HEK293 (cell line): Measurements from ENCODE around the gene MRRF.

ENCODE experiments used
- CTCF ChIA-PET: fragments of 350-600 bp; formaldehyde crosslinking; extraction: SDS; loops from one replicate; lab custom pipeline; 2021; ENCODE audit warnings: antibody characterized with exemption; lab: Yijun Ruan, JAX
- POLR2A ChIA-PET: fragments of 300-600 bp; formaldehyde crosslinking; extraction: SDS; loops from one replicate; lab custom pipeline; 2020; ENCODE audit warnings: antibody characterized with exemption, inconsistent platforms; lab: Yijun Ruan, JAX
- H3K27ac ChIP-seq: fragments of 200-500 bp; sonication (Bioruptor generic); 2 replicates; pipeline ENCODE4 v1.5.1; 2014; ENCODE audit warnings: low read depth, low read length, control low read depth, inconsistent platforms; ENCODE audit errors: extremely low read depth
- H3K36me3 ChIP-seq, 2 experiments: fragments of 200-500 bp in 1 of 2; sonication (Bioruptor generic) in 1 of 2; 1 replicate in 1 of 2; 2 replicates in 1 of 2; pipeline ENCODE4 v1.5.1; 2014 to 2017; ENCODE audit warnings: inconsistent platforms in 2 of 2, low read length in 2 of 2; ENCODE audit not compliant: control insufficient read depth in 2 of 2, insufficient read depth in 1 of 2
- H3K4me1 ChIP-seq: fragments of 200-500 bp; sonication (Bioruptor generic); 2 replicates; pipeline ENCODE4 v1.5.1; 2014; ENCODE audit warnings: mild to moderate bottlenecking, low read length, inconsistent platforms; ENCODE audit not compliant: control insufficient read depth, insufficient read depth
- H3K4me3 ChIP-seq: 2 replicates; pipeline ENCODE4 v1.5.1; 2011; ENCODE audit warnings: low read depth, mild to moderate bottlenecking, control low read depth, low read length, moderate library complexity
- H3K9me3 ChIP-seq: fragments of 200-500 bp; sonication (Bioruptor generic); 2 replicates; pipeline ENCODE4 v1.5.1; 2014; ENCODE audit warnings: low read depth, low read length, inconsistent platforms; ENCODE audit not compliant: control insufficient read depth, insufficient read depth
- FEZF1 ChIP-seq: fragments of 450-650 bp; formaldehyde crosslinking; IDR thresholded peaks from 2 replicates; pipeline ENCODE4 v1.5.1; 2016; ENCODE audit warnings: missing biosample characterization, missing genetic modification characterization
- GLI4 ChIP-seq: fragments of 450-650 bp; formaldehyde crosslinking; IDR thresholded peaks from 2 replicates; pipeline ENCODE4 v1.5.1; 2016; ENCODE audit warnings: missing biosample characterization, missing genetic modification characterization
- GLIS1 ChIP-seq: fragments of 450-650 bp; formaldehyde crosslinking; IDR thresholded peaks from 2 replicates; pipeline ENCODE4 v1.5.1; 2016; ENCODE audit warnings: missing biosample characterization, missing genetic modification characterization
- HOXA7 ChIP-seq: sonication (generic); formaldehyde crosslinking; IDR thresholded peaks from 2 replicates; pipeline ENCODE4 v1.8.1; 2022; ENCODE audit warnings: missing genetic modification reagents, borderline replicate concordance
- KLF10 ChIP-seq: fragments of 450-650 bp; IDR thresholded peaks from 2 replicates; pipeline ENCODE4 v1.5.1; 2018; ENCODE audit warnings: missing biosample characterization, mild to moderate bottlenecking, missing genetic modification characterization
- PATZ1 ChIP-seq: fragments of 450-650 bp; formaldehyde crosslinking; IDR thresholded peaks from 2 replicates; pipeline ENCODE4 v1.5.1; 2016; ENCODE audit warnings: missing biosample characterization, missing genetic modification characterization
- PRDM10 ChIP-seq: fragments of 450-650 bp; formaldehyde crosslinking; IDR thresholded peaks from 2 replicates; pipeline ENCODE4 v1.5.1; 2016; ENCODE audit warnings: missing biosample characterization, missing genetic modification characterization
- TRIM28 ChIP-seq: IDR thresholded peaks from 2 replicates; pipeline ENCODE4 v1.6.1; 2011; ENCODE audit warnings: low read length, control low read depth, borderline replicate concordance
- ZBTB7A ChIP-seq: fragments of 450-650 bp; formaldehyde crosslinking; IDR thresholded peaks from 2 replicates; pipeline ENCODE4 v1.5.1; 2016; ENCODE audit warnings: low read depth, missing biosample characterization, missing genetic modification characterization
- ZFHX2 ChIP-seq: fragments of 450-650 bp; formaldehyde crosslinking; conservative IDR thresholded peaks from 2 replicates; pipeline ENCODE4 v1.5.1; 2016; ENCODE audit warnings: missing biosample characterization, missing genetic modification characterization
- ZNF239 ChIP-seq: fragments of 450-650 bp; formaldehyde crosslinking; IDR thresholded peaks from 2 replicates; pipeline ENCODE4 v1.5.1; 2016; ENCODE audit warnings: missing biosample characterization, missing genetic modification characterization
- ZNF302 ChIP-seq: fragments of 450-650 bp; formaldehyde crosslinking; IDR thresholded peaks from 2 replicates; pipeline ENCODE4 v1.5.1; 2016; ENCODE audit warnings: missing biosample characterization, missing genetic modification characterization, low read depth
- ZNF335 ChIP-seq: fragments of 450-650 bp; formaldehyde crosslinking; conservative IDR thresholded peaks from 2 replicates; pipeline ENCODE4 v1.5.1; 2016; ENCODE audit warnings: missing biosample characterization, missing genetic modification characterization
- ZNF37A ChIP-seq: fragments of 450-650 bp; IDR thresholded peaks from 2 replicates; pipeline ENCODE4 v1.5.1; 2018; ENCODE audit warnings: missing biosample characterization, missing genetic modification characterization
- ZNF623 ChIP-seq: fragments of 450-650 bp; formaldehyde crosslinking; IDR thresholded peaks from 2 replicates; pipeline ENCODE4 v1.5.1; 2016; ENCODE audit warnings: missing biosample characterization, missing genetic modification characterization
- ZNF654 ChIP-seq: fragments of 450-650 bp; formaldehyde crosslinking; IDR thresholded peaks from 2 replicates; pipeline ENCODE4 v1.5.1; 2016; ENCODE audit warnings: low read depth, missing biosample characterization, missing genetic modification characterization
- ZNF664 ChIP-seq: fragments of 450-650 bp; formaldehyde crosslinking; IDR thresholded peaks from 2 replicates; pipeline ENCODE4 v1.5.1; 2016; ENCODE audit warnings: missing biosample characterization, missing genetic modification characterization
- ZNF704 ChIP-seq: fragments of 450-650 bp; formaldehyde crosslinking; IDR thresholded peaks from 2 replicates; pipeline ENCODE4 v1.5.1; 2016; ENCODE audit warnings: missing biosample characterization, missing genetic modification characterization
- ZNF76 ChIP-seq: fragments of 450-650 bp; formaldehyde crosslinking; IDR thresholded peaks from 2 replicates; pipeline ENCODE4; 2016; ENCODE audit warnings: low read depth, missing biosample characterization, missing genetic modification characterization, borderline replicate concordance
- ZNF792 ChIP-seq: fragments of 450-650 bp; formaldehyde crosslinking; IDR thresholded peaks from 2 replicates; pipeline ENCODE4 v1.5.1; 2016; ENCODE audit warnings: missing biosample characterization, missing genetic modification characterization

The MRRF gene

GRCh38 chr9:122228568-122229484 is 35.9 kb upstream of the MRRF start, which contains the start of gene LHX6 (continued):
- peak; percentile 44; the same call in 1 of the 2 replicates for TF ChIP-seq PATZ1
- no peak for TF ChIP-seq ZNF37A (tag by site-specific recombination)
- TF ChIP-seq, all 188 proteins: peak for 16

GRCh38 chr9:122229485-122229837 is 35.2 kb upstream of the MRRF start:
- CTCF ChIA-PET: interaction anchor here (0.7 to 1.1 kb wide), 3 partner anchors 97 to 131 kb away, joined by 3 to 4 read pairs (median 3); no protein-coding TSS in a partner anchor
- Histone ChIP-seq H3K4me3 (no peak overlapping the region), H3K9me3 (no peaks in the 10 kb centered on the region), H3K27ac (no peak overlapping the region), H3K4me1 (no peaks in the 10 kb centered on the region), H3K36me3 (no peaks in the 10 kb centered on the region)
- TF ChIP-seq ZNF623 (tag by site-specific recombination): no peak
- TF ChIP-seq KLF10 (tag by site-specific recombination): no peak
- TF ChIP-seq TRIM28: no peak
- TF ChIP-seq ZNF664: no peak
- no peak for TF ChIP-seq ZFHX2 (tag by site-specific recombination)
- no peak for TF ChIP-seq ZNF76
- no peak for TF ChIP-seq ZNF792 (tag by site-specific recombination)
- no peak for TF ChIP-seq ZBTB7A (tag by site-specific recombination)
- no peak for TF ChIP-seq PATZ1
- TF ChIP-seq ZNF704 (tag by site-specific recombination): no peak
- TF ChIP-seq ZNF654: no peak
- no peak for TF ChIP-seq GLI4
- no peak for TF ChIP-seq ZNF302 (tag by site-specific recombination)
- TF ChIP-seq ZNF335 (tag by site-specific recombination): no peak
- TF ChIP-seq FEZF1: no peak
- no peak for TF ChIP-seq ZNF239 (tag by site-specific recombination)
- POLR2A ChIA-PET: interaction anchor here (0.9 to 1.9 kb wide), 2 partner anchors 15 to 36 kb away, joined by 7 to 8 read pairs; partner anchors contain the start of genes MRRF and RBM18

- TF ChIP-seq GLIS1 (0 out of 2 replicates have a peak, but pooled peaks have one; percentile 15), PRDM10 (tag by site-specific recombination) (peak; percentile 94), HOXA7 (CRISPR knock-in tag) (no peak)
- CTCF ChIA-PET: interaction anchor here (1.4 to 1.5 kb wide), 2 partner anchors 59 to 134 kb away, joined by 3 read pairs; no protein-coding TSS in a partner anchor
- Histone ChIP-seq H3K36me3 (no peaks in the 10 kb centered on the region), H3K4me3 (no peak overlapping the region), H3K4me1 (no peaks in the 10 kb centered on the region), H3K27ac (no peak overlapping the region), H3K9me3 (no peaks in the 10 kb centered on the region)
- POLR2A ChIA-PET: no interaction called here
Measured at GRCh38 chr9:122232796-122233306, 31.8 kb upstream of the MRRF start.
